ENCODE results near the gene PKD1L1.

DNA sequence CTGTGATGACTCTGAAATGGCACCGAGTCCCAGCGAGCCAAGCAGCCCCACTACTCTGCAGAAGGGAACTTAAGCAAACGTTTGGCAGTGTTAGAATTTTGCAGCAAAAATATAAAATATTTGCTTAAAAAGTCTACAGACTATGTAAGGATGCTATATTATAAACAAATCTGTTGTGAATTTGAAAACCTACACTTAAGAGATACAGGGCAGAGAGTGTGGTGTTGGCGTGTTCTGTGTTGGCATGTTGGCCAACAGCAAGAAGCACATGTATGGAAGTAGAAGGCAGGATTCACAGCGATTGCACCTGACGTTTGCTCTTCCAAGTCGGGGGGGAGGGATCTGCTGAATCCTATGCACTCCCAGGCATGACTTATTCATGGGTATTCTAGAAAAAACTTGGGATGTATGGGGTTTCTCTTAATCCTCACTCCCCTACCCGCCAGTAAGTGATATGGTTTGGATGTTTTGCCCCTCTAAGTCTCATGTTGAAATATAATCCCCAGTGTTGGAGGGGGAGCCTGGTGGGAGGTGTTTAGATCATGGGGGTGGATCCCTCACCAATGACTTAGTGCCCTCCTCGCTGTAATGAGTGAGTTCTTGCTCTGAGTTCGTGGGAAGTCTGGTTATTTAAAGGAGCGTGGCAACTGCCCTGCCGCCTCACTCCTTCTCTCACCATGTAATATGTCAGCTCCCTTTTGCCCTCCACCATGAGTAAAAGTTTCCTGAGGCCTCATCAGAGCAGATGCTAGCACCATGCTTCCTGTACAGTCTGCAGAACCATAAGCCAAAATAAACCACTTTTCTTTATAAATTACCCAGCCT lies 62.1 kb downstream of the PKD1L1 start:
- TF ChIP-seq EZH2 (IDR thresholded peaks at IDR 0.05; ENCODE audit: borderline replicate concordance, insufficient read depth, low read depth, low read length, poor library complexity, severe bottlenecking): no peak
- TF ChIP-seq, protein P1, sequence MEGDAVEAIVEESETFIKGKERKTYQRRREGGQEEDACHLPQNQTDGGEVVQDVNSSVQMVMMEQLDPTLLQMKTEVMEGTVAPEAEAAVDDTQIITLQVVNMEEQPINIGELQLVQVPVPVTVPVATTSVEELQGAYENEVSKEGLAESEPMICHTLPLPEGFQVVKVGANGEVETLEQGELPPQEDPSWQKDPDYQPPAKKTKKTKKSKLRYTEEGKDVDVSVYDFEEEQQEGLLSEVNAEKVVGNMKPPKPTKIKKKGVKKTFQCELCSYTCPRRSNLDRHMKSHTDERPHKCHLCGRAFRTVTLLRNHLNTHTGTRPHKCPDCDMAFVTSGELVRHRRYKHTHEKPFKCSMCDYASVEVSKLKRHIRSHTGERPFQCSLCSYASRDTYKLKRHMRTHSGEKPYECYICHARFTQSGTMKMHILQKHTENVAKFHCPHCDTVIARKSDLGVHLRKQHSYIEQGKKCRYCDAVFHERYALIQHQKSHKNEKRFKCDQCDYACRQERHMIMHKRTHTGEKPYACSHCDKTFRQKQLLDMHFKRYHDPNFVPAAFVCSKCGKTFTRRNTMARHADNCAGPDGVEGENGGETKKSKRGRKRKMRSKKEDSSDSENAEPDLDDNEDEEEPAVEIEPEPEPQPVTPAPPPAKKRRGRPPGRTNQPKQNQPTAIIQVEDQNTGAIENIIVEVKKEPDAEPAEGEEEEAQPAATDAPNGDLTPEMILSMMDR (IDR thresholded peaks at IDR 0.05): no peak

All from B cell (primary cell).